ENCODE results near the gene DNAH3.

DNA sequence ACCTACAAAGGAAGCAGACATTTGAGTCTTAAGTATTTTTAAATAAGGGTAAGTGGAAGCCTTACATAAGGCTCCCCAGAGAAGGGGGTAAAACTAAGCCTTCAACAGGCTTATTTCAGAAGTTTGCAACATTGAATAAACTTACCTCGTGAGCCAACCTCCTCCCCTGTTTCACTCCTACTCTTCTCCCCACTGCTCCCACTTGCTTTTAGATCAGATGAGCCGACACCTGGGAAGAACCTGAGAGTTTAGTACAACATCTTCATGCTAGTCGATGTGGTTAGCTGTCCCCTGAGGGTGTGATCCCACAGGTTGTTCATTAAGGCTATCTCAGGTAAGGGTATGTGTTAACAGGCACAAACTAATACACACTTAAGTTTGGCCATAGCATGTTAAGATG is 47.0 kb upstream of the DNAH3 start:
- TF ChIP-seq CTCF (conservative IDR thresholded peaks at IDR 0.05; ENCODE audit: low read length) (no peak), EZH2phosphoT487 (IDR thresholded peaks at IDR 0.05; ENCODE audit: borderline replicate concordance) (no peak)

Measured in Loucy (cell line).